Body of pancreas (tissue), 4 donors: ENCODE results near the gene PLPPR3.

Experiments used
- POLR2A ChIP-seq, 3 donors: fragments of 450-650 bp; IDR thresholded peaks; one replicate each; pipeline ENCODE4 v1.6.1; 2016; ENCODE audit warnings: antibody characterized with exemption in 3 of 3, mild to moderate bottlenecking in 2 of 3
- TF ChIP-seq, protein P1 (sequence below), 7 experiments: fragments of 450-650 bp in 4 of 7; fragments of 200-600 bp in 3 of 7; sonication (generic) in 3 of 7; IDR thresholded peaks; one replicate each; pipeline ENCODE4 v1.5.1; 2016 to 2019; ENCODE audit warnings: antibody characterized with exemption in 7 of 7

DNA sequence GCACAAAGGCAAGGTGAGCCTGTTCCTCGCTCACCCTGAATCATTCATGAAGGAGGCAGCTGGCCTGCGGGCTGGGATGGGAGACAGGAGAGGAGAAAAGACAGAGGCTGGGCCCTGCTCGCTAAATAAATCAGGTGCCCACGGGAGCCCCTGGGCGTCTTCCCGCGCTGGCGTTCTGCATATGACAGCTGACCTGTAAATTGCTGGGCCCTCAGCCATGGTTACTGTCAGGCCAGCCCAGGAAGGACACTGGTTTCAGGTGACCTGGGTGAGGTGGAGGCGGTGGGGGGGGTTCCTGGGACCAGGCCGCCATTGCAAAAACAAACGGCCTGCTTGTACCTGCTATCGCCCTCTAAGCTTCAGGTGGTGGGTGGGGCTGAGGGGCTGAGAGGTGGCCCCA is 27.9 kb downstream of the PLPPR3 start:
- TF ChIP-seq, protein P1, sequence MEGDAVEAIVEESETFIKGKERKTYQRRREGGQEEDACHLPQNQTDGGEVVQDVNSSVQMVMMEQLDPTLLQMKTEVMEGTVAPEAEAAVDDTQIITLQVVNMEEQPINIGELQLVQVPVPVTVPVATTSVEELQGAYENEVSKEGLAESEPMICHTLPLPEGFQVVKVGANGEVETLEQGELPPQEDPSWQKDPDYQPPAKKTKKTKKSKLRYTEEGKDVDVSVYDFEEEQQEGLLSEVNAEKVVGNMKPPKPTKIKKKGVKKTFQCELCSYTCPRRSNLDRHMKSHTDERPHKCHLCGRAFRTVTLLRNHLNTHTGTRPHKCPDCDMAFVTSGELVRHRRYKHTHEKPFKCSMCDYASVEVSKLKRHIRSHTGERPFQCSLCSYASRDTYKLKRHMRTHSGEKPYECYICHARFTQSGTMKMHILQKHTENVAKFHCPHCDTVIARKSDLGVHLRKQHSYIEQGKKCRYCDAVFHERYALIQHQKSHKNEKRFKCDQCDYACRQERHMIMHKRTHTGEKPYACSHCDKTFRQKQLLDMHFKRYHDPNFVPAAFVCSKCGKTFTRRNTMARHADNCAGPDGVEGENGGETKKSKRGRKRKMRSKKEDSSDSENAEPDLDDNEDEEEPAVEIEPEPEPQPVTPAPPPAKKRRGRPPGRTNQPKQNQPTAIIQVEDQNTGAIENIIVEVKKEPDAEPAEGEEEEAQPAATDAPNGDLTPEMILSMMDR (IDR thresholded peaks at IDR 0.05), result no peak
- no peak for TF ChIP-seq POLR2A (IDR thresholded peaks at IDR 0.05)
